Naive thymus-derived CD4-positive, alpha-beta T cell (primary cell): ENCODE measurements around the gene ATP13A2. TPM values are rescaled to one million over a fixed set of nuclear protein-coding genes. Genes with fewer than 3 reads are reported as not detected.

Source experiments
- ATAC-seq: fragments of 150-1000 bp; cut with Tn5 transposase; 2 replicates; pipeline ENCODE4 v1.10.0; 2021; ENCODE audit warnings: mild to moderate bottlenecking, moderate library complexity
- CTCF ChIA-PET: fragments of 350-600 bp; sonication (Branson Sonifier 250); formaldehyde crosslinking; loops from one replicate; lab custom pipeline; 2021; ENCODE audit warnings: antibody characterized with exemption; lab: Charles Lee
- POLR2A ChIA-PET: fragments of 350-600 bp; sonication (Branson Sonifier 250); formaldehyde crosslinking; loops from one replicate; lab custom pipeline; 2021; ENCODE audit warnings: antibody characterized with exemption, inconsistent platforms; lab: Charles Lee
- DNase-seq, 9 donors: peaks; one replicate each; pipeline versions ENCODE4 v3.0.0 to v3.0.0-alpha.2; 2020 to 2022; ENCODE audit warnings: mixed read lengths in 1 of 9
- H3K27ac ChIP-seq: one replicate; pipeline ENCODE4 v1.7.0; 2013; ENCODE audit warnings: mild to moderate bottlenecking, low read depth, low read length, moderate library complexity
- H3K27me3 ChIP-seq, 2 donors: one replicate each; pipeline ENCODE4 v1.7.0; 2013; ENCODE audit warnings: low read length in 2 of 2, mild to moderate bottlenecking in 2 of 2, moderate library complexity in 2 of 2; ENCODE audit not compliant: control insufficient read depth in 2 of 2, insufficient read depth in 2 of 2
- H3K36me3 ChIP-seq, 3 experiments: 1 replicate in 2 of 3; 2 replicates in 1 of 3; pipeline ENCODE4 v1.7.0; 2013; ENCODE audit warnings: low read length in 3 of 3, mild to moderate bottlenecking in 3 of 3, moderate library complexity in 1 of 3; ENCODE audit not compliant: insufficient read depth in 3 of 3, control insufficient read depth in 2 of 3
- H3K4me1 ChIP-seq, 2 donors: one replicate each; pipeline ENCODE4 v1.7.0; 2013; ENCODE audit warnings: low read length in 2 of 2, mild to moderate bottlenecking in 2 of 2, moderate library complexity in 1 of 2; ENCODE audit not compliant: control insufficient read depth in 2 of 2, insufficient read depth in 2 of 2
- H3K4me3 ChIP-seq: 2 replicates; pipeline ENCODE4 v1.7.0; 2013; ENCODE audit warnings: mild to moderate bottlenecking, low read length
- H3K9me3 ChIP-seq, 3 experiments: 1 replicate in 2 of 3; 2 replicates in 1 of 3; pipeline ENCODE4 v1.7.0; 2013; ENCODE audit warnings: low read length in 3 of 3; ENCODE audit not compliant: control insufficient read depth in 2 of 3
- H3K27ac Mint-ChIP-seq, 9 donors: one replicate each; pipeline ENCODE4 v1.8.0; 2020 to 2022; ENCODE audit warnings: mixed read lengths in 9 of 9, mild to moderate bottlenecking in 8 of 9, moderate library complexity in 5 of 9, inconsistent platforms in 2 of 9
- H3K27me3 Mint-ChIP-seq, 5 donors: one replicate each; pipeline ENCODE4 v1.8.0; 2021 to 2022; ENCODE audit warnings: mixed read lengths in 5 of 5, mild to moderate bottlenecking in 1 of 5
- H3K36me3 Mint-ChIP-seq, 5 donors: one replicate each; pipeline ENCODE4 v1.8.0; 2020 to 2022; ENCODE audit warnings: mixed read lengths in 5 of 5, mild to moderate bottlenecking in 3 of 5, inconsistent platforms in 1 of 5
- H3K4me1 Mint-ChIP-seq, 7 donors: one replicate each; pipeline ENCODE4 v1.8.0; 2020 to 2022; ENCODE audit warnings: mixed read lengths in 7 of 7, mild to moderate bottlenecking in 3 of 7, inconsistent platforms in 1 of 7
- H3K4me3 Mint-ChIP-seq, 10 donors: one replicate each; pipeline ENCODE4 v1.8.0; 2020 to 2022; ENCODE audit warnings: mild to moderate bottlenecking in 10 of 10, mixed read lengths in 10 of 10, moderate library complexity in 6 of 10, inconsistent platforms in 2 of 10
- H3K9me3 Mint-ChIP-seq, 11 donors: one replicate each; pipeline ENCODE4 v1.8.0; 2020 to 2022; ENCODE audit warnings: mixed read lengths in 11 of 11, mild to moderate bottlenecking in 4 of 11, inconsistent platforms in 1 of 11, moderate library complexity in 1 of 11
- intact Hi-C, 2 donors: fragments of 100-400 bp; cut with micrococcal nuclease; formaldehyde crosslinking; loops; one replicate each; pipeline ENCODE4 v1.15.1; 2023
- polyA plus RNA-seq, 2 donors: library from polyadenylated mRNA; unstranded; fragments of 300-500 nt; fragmentation: Illumina TruSeq; gene quantifications; one replicate each; pipeline ENCODE4 v1.2.3, GENCODE V29; 2021
- total RNA-seq, 6 experiments: library from RNA in 5 of 6; stranded (reverse) in 5 of 6; gene quantifications; 1 replicate in 5 of 6; 2 replicates in 1 of 6; pipeline ENCODE4 v1.2.3 and lab custom pipeline; 2021 to 2026

ATP13A2 gene
- total and polyA plus RNA-seq, 7 experiments from 2014 or later, result 25.6 to 59.1 (median 42.1) TPM

DNA sequence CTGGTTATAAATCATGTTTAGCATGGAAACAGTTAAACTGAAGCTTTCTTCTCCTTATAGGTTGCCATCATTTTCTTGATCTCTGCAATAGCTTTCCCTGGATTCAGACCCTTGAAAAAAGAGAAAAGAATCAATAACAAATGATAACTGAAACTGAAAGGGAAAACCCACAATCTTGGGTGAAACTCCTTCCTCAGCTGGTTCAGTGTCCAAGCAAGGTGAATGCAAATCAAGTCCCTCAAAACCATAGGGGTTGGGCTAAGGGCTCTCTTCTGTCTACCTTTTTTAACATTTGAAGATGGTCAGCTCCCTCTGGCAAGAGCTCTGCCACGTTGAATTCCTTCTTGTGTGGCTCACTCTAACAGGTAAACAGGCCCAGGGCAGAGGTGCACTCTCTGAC is 7.1 kb upstream of the ATP13A2 start:
- H3K4me1 Mint-ChIP-seq, result peaks cover 0 to 22% (median 0%) of the 10 kb centered on the region in 7 donors
- DNase-seq, result no peak
- peak overlapping the region in 1 of 10 donors; percentile 11 for H3K4me3 Mint-ChIP-seq
- Histone ChIP-seq H3K27ac (no peak overlapping the region), H3K27me3 (no peaks in the 10 kb centered on the region), H3K4me1 (no peaks in the 10 kb centered on the region), H3K9me3 (no peaks in the 10 kb centered on the region), H3K36me3 (peaks cover 22 to 63% (median 24%) of the 10 kb centered on the region in 3 experiments), H3K4me3 (no peak overlapping the region)
- no peaks in the 10 kb centered on the region for H3K27me3 Mint-ChIP-seq
- intact Hi-C loops, result loop anchor here (10.0 kb wide), 2 partner anchors 54 to 654 kb away; partner anchors contain the start of gene SZRD1 (in 1 of the 2)
- peaks cover 9 to 43% (median 15%) of the 10 kb centered on the region in 5 donors for H3K36me3 Mint-ChIP-seq
- H3K9me3 Mint-ChIP-seq, result no peaks in the 10 kb centered on the region
- peak overlapping the region in 4 of 9 donors; percentile 5 to 82 (median 42) for H3K27ac Mint-ChIP-seq
- ChIA-PET CTCF (no interaction called here), POLR2A (interaction anchor here (0.6 to 0.7 kb wide), 2 partner anchors 38 to 55 kb away, joined by 3 read pairs; partner anchors contain the start of gene MFAP2)
- no peak for ATAC-seq

DNA sequence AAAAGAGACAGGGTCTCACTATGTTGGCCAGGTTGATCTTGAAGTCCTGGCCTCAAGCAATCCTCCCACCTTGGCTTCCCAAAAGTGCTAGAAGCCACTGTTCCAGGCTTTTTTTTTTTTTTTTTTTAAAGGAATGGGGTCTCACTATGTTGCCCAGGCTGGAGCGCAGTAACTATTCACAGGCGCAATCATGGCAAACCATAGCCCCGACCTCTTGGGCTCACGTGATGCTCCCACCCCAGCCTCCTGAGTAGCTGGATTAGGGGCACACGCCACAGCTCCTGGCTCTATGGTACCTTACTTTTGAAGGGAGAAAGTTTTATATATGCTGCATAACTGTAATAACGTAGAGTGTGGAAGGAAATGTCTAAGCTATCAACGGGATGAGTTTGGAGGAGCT is 5.7 kb upstream of the ATP13A2 start:
- intact Hi-C loops, result loop anchor here (10.0 kb wide), 2 partner anchors 53 to 653 kb away; partner anchors contain the start of gene SZRD1 (in 1 of the 2)
- no peaks in the 10 kb centered on the region for H3K9me3 ChIP-seq
- Mint-ChIP-seq H3K36me3 (peaks cover 6 to 30% (median 10%) of the 10 kb centered on the region in 5 donors), H3K4me3 (no peak overlapping the region), H3K27ac (no peak overlapping the region), H3K27me3 (peaks cover 0 to 2% (median 0%) of the 10 kb centered on the region in 5 donors), H3K9me3 (no peaks in the 10 kb centered on the region), H3K4me1 (peaks cover 0 to 24% (median 0%) of the 10 kb centered on the region in 7 donors)
- CTCF ChIA-PET, result no interaction called here
- no peak overlapping the region for H3K4me3 ChIP-seq
- no peak overlapping the region for H3K27ac ChIP-seq
- POLR2A ChIA-PET, result interaction anchor here (0.7 kb wide), 1 partner anchor 31 kb away, joined by 3 read pairs; no protein-coding TSS in a partner anchor
- peaks cover 15 to 49% (median 19%) of the 10 kb centered on the region in 3 experiments for H3K36me3 ChIP-seq
- DNase-seq (no peak), ATAC-seq (no peak)
- no peaks in the 10 kb centered on the region for H3K27me3 ChIP-seq
- H3K4me1 ChIP-seq, result peaks cover 0 to under 1% of the 10 kb centered on the region in 2 donors

DNA sequence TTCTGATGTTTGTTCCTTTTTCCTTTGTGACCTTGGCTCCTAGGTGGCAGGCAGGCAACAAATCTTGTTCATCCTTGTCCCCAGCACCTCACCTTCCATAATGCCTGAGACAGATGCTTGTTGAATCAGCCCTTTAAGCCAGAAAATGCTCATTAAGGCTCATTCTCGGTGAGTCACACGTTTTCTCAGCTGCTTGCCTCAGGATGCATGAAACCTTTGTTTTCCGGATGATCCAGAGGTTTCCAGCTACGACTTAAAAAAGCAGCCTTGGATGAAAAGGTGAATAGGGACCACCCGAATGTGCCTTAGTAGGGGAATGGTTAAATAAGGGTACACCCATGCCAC is 4.6 kb upstream of the ATP13A2 start:
- no peak for DNase-seq
- Mint-ChIP-seq H3K27me3 (peaks cover 0 to 2% (median 0%) of the 10 kb centered on the region in 5 donors), H3K36me3 (peaks cover 6 to 23% (median 10%) of the 10 kb centered on the region in 5 donors), H3K4me3 (no peak overlapping the region), H3K27ac (peak overlapping the region in 1 of 9 donors; percentile 5), H3K4me1 (peaks cover 0 to 27% (median 5%) of the 10 kb centered on the region in 7 donors), H3K9me3 (no peaks in the 10 kb centered on the region)
- Histone ChIP-seq H3K9me3 (no peaks in the 10 kb centered on the region), H3K27ac (no peak overlapping the region), H3K27me3 (no peaks in the 10 kb centered on the region), H3K36me3 (peaks cover 7 to 39% (median 12%) of the 10 kb centered on the region in 3 experiments), H3K4me1 (peaks cover 4 to 6% of the 10 kb centered on the region in 2 donors), H3K4me3 (no peak overlapping the region)
- ChIA-PET POLR2A (no interaction called here), CTCF (no interaction called here)
- ATAC-seq, result no peak
- intact Hi-C loops, result loop anchor here (10.0 kb wide), 2 partner anchors 51 to 651 kb away; partner anchors contain the start of gene SZRD1 (in 1 of the 2)

DNA sequence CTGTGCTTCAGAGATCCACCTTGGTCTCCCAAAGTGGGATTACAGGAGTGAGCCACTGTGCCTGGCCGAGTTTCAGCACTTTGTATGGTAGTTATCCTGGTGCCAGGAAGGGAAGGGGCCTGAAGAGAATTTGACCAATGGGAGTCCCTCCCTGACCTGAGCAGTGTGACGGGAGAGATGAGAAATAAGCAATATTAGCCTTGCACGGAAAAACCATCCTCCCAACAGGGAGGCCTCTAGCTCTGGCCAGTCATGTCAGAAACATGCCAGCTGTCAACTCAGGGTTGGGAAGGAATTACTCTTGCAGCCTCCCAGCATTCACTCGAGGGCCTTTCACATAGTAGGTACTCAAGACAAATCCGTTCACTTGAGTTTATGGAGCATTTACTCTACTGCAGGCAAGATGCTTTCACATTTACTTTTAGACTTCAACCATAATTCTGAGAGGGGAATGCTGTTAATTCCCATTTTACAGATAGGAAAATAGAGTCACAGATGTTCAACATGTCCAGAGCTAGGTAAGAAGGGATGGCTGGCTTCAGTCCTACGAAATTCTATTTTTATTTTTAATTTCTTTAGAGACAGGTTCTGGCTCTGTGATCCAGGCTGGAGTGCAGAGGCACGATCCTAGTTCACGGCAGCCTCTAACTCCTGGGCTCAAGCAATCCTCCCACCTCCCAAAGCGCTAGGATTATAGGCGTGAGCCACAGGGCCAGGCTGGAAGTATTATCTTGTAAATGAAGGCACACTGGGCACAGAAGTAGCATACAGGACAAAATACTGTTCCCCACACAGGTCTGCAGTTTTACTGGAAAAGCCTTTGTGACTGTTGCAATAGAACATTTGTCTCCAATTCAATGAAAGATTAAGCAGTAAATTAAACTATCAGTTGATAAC is 3.2 kb upstream of the ATP13A2 start:
- Mint-ChIP-seq H3K27ac (peak overlapping the region in 1 of 9 donors; percentile 32), H3K4me1 (peaks cover 9 to 38% (median 16%) of the 10 kb centered on the region in 7 donors), H3K9me3 (no peaks in the 10 kb centered on the region), H3K4me3 (no peak overlapping the region), H3K36me3 (peaks cover 6 to 12% (median 9%) of the 10 kb centered on the region in 5 donors), H3K27me3 (peaks cover 0 to 2% (median 0%) of the 10 kb centered on the region in 5 donors)
- Histone ChIP-seq H3K9me3 (no peaks in the 10 kb centered on the region), H3K4me3 (no peak overlapping the region), H3K27ac (no peak overlapping the region), H3K36me3 (peaks cover 0 to 27% (median 5%) of the 10 kb centered on the region in 3 experiments), H3K4me1 (peaks cover 15 to 16% of the 10 kb centered on the region in 2 donors), H3K27me3 (no peaks in the 10 kb centered on the region)
- ATAC-seq, result no peak
- intact Hi-C loops, result loop anchor here (5.0 to 10.0 kb wide), 4 partner anchors 50 to 1488 kb away; partner anchors contain the start of genes DNAJC16 (in 1 of the 2) and SZRD1 (in 1 of the 2)
- POLR2A ChIA-PET, result interaction anchor here (0.7 kb wide), 1 partner anchor 49 kb away, joined by 3 read pairs; no protein-coding TSS in a partner anchor
- CTCF ChIA-PET, result interaction anchor here (0.6 kb wide), 1 partner anchor 14 kb away, joined by 4 read pairs; no protein-coding TSS in a partner anchor
- no peak for DNase-seq

- intact Hi-C loops, result loop anchor here (5.0 to 10.0 kb wide), 4 partner anchors 49 to 1486 kb away; partner anchors contain the start of genes DNAJC16 (in 1 of the 2) and SZRD1 (in 1 of the 2)
- Histone ChIP-seq H3K9me3 (no peaks in the 10 kb centered on the region), H3K27me3 (no peaks in the 10 kb centered on the region), H3K4me3 (no peak overlapping the region), H3K27ac (no peak overlapping the region), H3K36me3 (peaks cover 0 to 15% (median 0%) of the 10 kb centered on the region in 3 experiments), H3K4me1 (peaks cover 15 to 16% of the 10 kb centered on the region in 2 donors)
- ChIA-PET POLR2A (interaction anchor here (0.6 to 1.9 kb wide), 4 partner anchors 16 to 706 kb away, joined by 3 to 7 read pairs (median 4); no protein-coding TSS in a partner anchor), CTCF (interaction anchor here (0.7 kb wide), 1 partner anchor 53 kb away, joined by 3 read pairs; no protein-coding TSS in a partner anchor)
- no peak overlapping the region for H3K4me3 Mint-ChIP-seq
- DNase-seq (no peak), ATAC-seq (no peak)
- no peak overlapping the region for H3K27ac Mint-ChIP-seq
- H3K36me3 Mint-ChIP-seq, result peaks cover 0 to 3% (median under 1%) of the 10 kb centered on the region in 5 donors
- H3K4me1 Mint-ChIP-seq, result peaks cover 9 to 30% (median 17%) of the 10 kb centered on the region in 7 donors
- peaks cover 0 to 2% (median 0%) of the 10 kb centered on the region in 5 donors for H3K27me3 Mint-ChIP-seq
- H3K9me3 Mint-ChIP-seq, result no peaks in the 10 kb centered on the region
Measured at GRCh38 chr1:17013491-17014320, 2.0 kb upstream of the ATP13A2 start.
